H9 (cell line): ENCODE results near the gene TYRP1. TPM values are rescaled to one million over a fixed set of nuclear protein-coding genes. Genes with fewer than 3 reads are reported as not detected.

Experiments
- DNase-seq: peaks from one replicate; pipeline ENCODE4 v3.0.0-alpha.2; 2017
- H2AFZ ChIP-seq: one replicate; pipeline ENCODE4 v1.6.1; 2013; ENCODE audit warnings: mild to moderate bottlenecking, low read length, control low read depth, moderate library complexity
- H2AK5ac ChIP-seq: 2 replicates; pipeline ENCODE4 v1.6.1; 2013; ENCODE audit warnings: low read length, control low read depth, mixed read lengths; ENCODE audit not compliant: insufficient read length
- H2BK120ac ChIP-seq: one replicate; pipeline ENCODE4 v1.6.1; 2013; ENCODE audit warnings: low read depth, mild to moderate bottlenecking, low read length, control low read depth, inconsistent platforms; ENCODE audit not compliant: poor library complexity, severe bottlenecking
- H2BK12ac ChIP-seq: 2 replicates; pipeline ENCODE4 v1.6.1; 2013; ENCODE audit warnings: low read length, control low read depth, mixed read lengths, low read depth; ENCODE audit not compliant: insufficient read length
- H2BK15ac ChIP-seq: 2 replicates; pipeline ENCODE4 v1.6.1; 2013; ENCODE audit warnings: low read depth, low read length, control low read depth
- H2BK20ac ChIP-seq: one replicate; pipeline ENCODE4 v1.6.1; 2013; ENCODE audit warnings: low read depth, mild to moderate bottlenecking, low read length, control low read depth, inconsistent platforms; ENCODE audit not compliant: poor library complexity, severe bottlenecking
- H2BK5ac ChIP-seq: 2 replicates; pipeline ENCODE4 v1.6.1; 2013; ENCODE audit warnings: low read length, control low read depth, mixed read lengths; ENCODE audit not compliant: insufficient read length
- H3K14ac ChIP-seq: 2 replicates; pipeline ENCODE4 v1.6.1; 2013; ENCODE audit warnings: low read length, control low read depth; ENCODE audit not compliant: insufficient read depth
- H3K18ac ChIP-seq: 2 replicates; pipeline ENCODE4 v1.6.1; 2013; ENCODE audit warnings: low read depth, mild to moderate bottlenecking, mixed read lengths, low read length, control low read depth; ENCODE audit not compliant: insufficient read length
- H3K23ac ChIP-seq: 2 replicates; pipeline ENCODE4 v1.6.1; 2013; ENCODE audit warnings: low read length, control low read depth, mixed read lengths, low read depth; ENCODE audit not compliant: insufficient read length
- H3K23me2 ChIP-seq: 2 replicates; pipeline ENCODE4 v1.6.1; 2013; ENCODE audit warnings: low read depth, mild to moderate bottlenecking, mixed read lengths, low read length, control low read depth; ENCODE audit not compliant: insufficient read length, poor library complexity, severe bottlenecking
- H3K27ac ChIP-seq: 2 replicates; pipeline ENCODE4 v1.5.1; 2013; ENCODE audit warnings: low read length, control low read depth, mixed read lengths, low read depth; ENCODE audit not compliant: insufficient read length
- H3K27me3 ChIP-seq: 2 replicates; pipeline ENCODE4 v1.6.1; 2013; ENCODE audit warnings: low read length, control low read depth, inconsistent platforms; ENCODE audit not compliant: insufficient read depth
- H3K4ac ChIP-seq: 2 replicates; pipeline ENCODE4 v1.6.1; 2013; ENCODE audit warnings: low read depth, mild to moderate bottlenecking, control low read depth, inconsistent platforms, low read length, moderate library complexity
- H3K4me1 ChIP-seq: 2 replicates; pipeline ENCODE4 v1.6.1; 2013; ENCODE audit warnings: low read length, control low read depth, inconsistent platforms; ENCODE audit not compliant: insufficient read depth
- H3K4me2 ChIP-seq: 2 replicates; pipeline ENCODE4 v1.6.1; 2013; ENCODE audit warnings: low read length, control low read depth, mixed read lengths; ENCODE audit not compliant: insufficient read length, insufficient read depth
- H3K56ac ChIP-seq: 2 replicates; pipeline ENCODE4 v1.6.1; 2013; ENCODE audit warnings: low read depth, mild to moderate bottlenecking, mixed read lengths, low read length, control low read depth; ENCODE audit not compliant: insufficient read length
- H3K79me1 ChIP-seq: 2 replicates; pipeline ENCODE4 v1.6.1; 2013; ENCODE audit warnings: low read depth, mild to moderate bottlenecking, moderate library complexity, low read length, control low read depth, inconsistent platforms; ENCODE audit not compliant: insufficient read depth, poor library complexity, severe bottlenecking
- H3K79me2 ChIP-seq: 2 replicates; pipeline ENCODE4 v1.6.1; 2013; ENCODE audit warnings: low read length, control low read depth, inconsistent platforms; ENCODE audit not compliant: insufficient read depth
- H3K9ac ChIP-seq: 2 replicates; pipeline ENCODE4 v1.6.1; 2013; ENCODE audit warnings: low read length, control low read depth, mixed read lengths; ENCODE audit not compliant: insufficient read length; ENCODE audit errors: extremely low read depth
- H3K9me3 ChIP-seq: one replicate; pipeline ENCODE4 v1.6.1; 2013; ENCODE audit warnings: low read depth, low read length, inconsistent platforms; ENCODE audit not compliant: control insufficient read depth
- H3T11ph ChIP-seq: one replicate; pipeline ENCODE4 v1.6.1; 2013; ENCODE audit warnings: mild to moderate bottlenecking, low read length, control low read depth, inconsistent platforms
- H4K20me1 ChIP-seq: one replicate; pipeline ENCODE4 v1.6.1; 2013; ENCODE audit not compliant: control insufficient read depth, insufficient read length, insufficient read depth
- H4K5ac ChIP-seq: 2 replicates; pipeline ENCODE4 v1.6.1; 2013; ENCODE audit warnings: low read depth, mild to moderate bottlenecking, mixed read lengths, low read length, control low read depth; ENCODE audit not compliant: insufficient read length
- H4K8ac ChIP-seq: replicated peaks from 2 replicates; pipeline ENCODE4 v1.6.1; 2013; ENCODE audit warnings: low read length, control low read depth, mixed read lengths, low read depth; ENCODE audit not compliant: insufficient read length
- H4K91ac ChIP-seq: 2 replicates; pipeline ENCODE4 v1.6.1; 2013; ENCODE audit warnings: low read depth, mild to moderate bottlenecking, moderate library complexity, mixed read lengths, low read length, control low read depth; ENCODE audit not compliant: insufficient read length
- H3K27ac Mint-ChIP-seq, 3 experiments: 2 replicates in 2 of 3; 3 replicates in 1 of 3; pipeline ENCODE4 v1.8.0; 2020 to 2021; ENCODE audit warnings: mixed read lengths in 3 of 3, mild to moderate bottlenecking in 1 of 3, moderate library complexity in 1 of 3
- H3K27me3 Mint-ChIP-seq: 2 replicates; pipeline ENCODE4 v1.8.0; 2021; ENCODE audit warnings: low read depth, mild to moderate bottlenecking, moderate library complexity, mixed read lengths
- H3K36me3 Mint-ChIP-seq, 3 experiments: 2 replicates in 2 of 3; 3 replicates in 1 of 3; pipeline ENCODE4 v1.8.0; 2020 to 2021; ENCODE audit warnings: low read depth in 3 of 3, mixed read lengths in 3 of 3; ENCODE audit not compliant: insufficient read depth in 1 of 3
- H3K4me1 Mint-ChIP-seq, 2 experiments: 2 replicates each; pipeline ENCODE4 v1.8.0; 2020; ENCODE audit warnings: mixed read lengths in 2 of 2
- H3K4me3 Mint-ChIP-seq, 2 experiments: 2 replicates in 1 of 2; 3 replicates in 1 of 2; pipeline ENCODE4 v1.8.0; 2020 to 2021; ENCODE audit warnings: mild to moderate bottlenecking in 2 of 2, mixed read lengths in 2 of 2, moderate library complexity in 1 of 2
- H3K9me3 Mint-ChIP-seq, 2 experiments: 2 replicates in 1 of 2; 3 replicates in 1 of 2; pipeline ENCODE4 v1.8.0; 2020; ENCODE audit warnings: mild to moderate bottlenecking in 2 of 2, mixed read lengths in 2 of 2, moderate library complexity in 1 of 2
- WGBS: extraction: QIAGEN DNeasy Blood & Tissue Kit; methylation state at CpG from one replicate; pipeline ENCODE4 v1.1.7; 2013; ENCODE audit warnings: missing lambda C conversion rate, low lambda C conversion rate, mixed read lengths; ENCODE audit not compliant: insufficient read length; ENCODE audit errors: extremely low coverage; 5-methylcytosine and 5-hydroxymethylcytosine counted together
- total RNA-seq: library from RNA; stranded (reverse); gene quantifications from 2 replicates; pipeline ENCODE4 v1.2.1, GENCODE V29; 2021
- TF ChIP-seq, protein P1 (sequence below): fragments of 200-600 bp; sonication (generic); conservative IDR thresholded peaks from 3 replicates; pipeline ENCODE4 v1.8.0; 2021; ENCODE audit warnings: antibody characterized with exemption, mild to moderate bottlenecking

The TYRP1 gene
- total RNA-seq, 1 experiment from 2014 or later = not detected

DNA sequence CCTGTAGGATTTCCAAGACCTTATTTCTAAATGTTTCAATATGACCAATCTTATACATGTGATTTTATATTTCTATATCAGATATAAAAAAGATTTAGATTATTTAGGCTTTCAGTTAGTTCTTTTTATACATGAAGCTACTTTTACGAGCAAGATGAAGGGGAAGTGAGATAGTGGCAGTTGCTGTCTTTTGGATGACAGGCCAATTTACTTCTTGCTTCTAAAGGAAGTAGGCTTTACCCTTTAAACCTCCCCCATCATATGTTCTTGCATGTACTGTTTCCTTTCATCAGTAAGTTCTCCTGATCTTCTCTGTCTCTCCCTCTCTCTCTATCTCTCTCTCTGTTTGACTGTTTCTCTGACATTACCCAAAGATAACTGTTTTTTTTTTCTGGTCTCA, 4.0 kb upstream of the TYRP1 start:
- Histone ChIP-seq H2AFZ (no peak overlapping the region), H3K79me2 (no peaks in the 10 kb centered on the region), H3T11ph (no peak overlapping the region), H2BK5ac (no peak overlapping the region), H3K56ac (no peak overlapping the region), H2BK120ac (no peak overlapping the region), H3K9me3 (no peaks in the 10 kb centered on the region), H3K14ac (no peak overlapping the region), H3K4me2 (no peak overlapping the region), H4K20me1 (no peaks in the 10 kb centered on the region), H4K8ac (no peak overlapping the region), H3K79me1 (no peaks in the 10 kb centered on the region), H3K18ac (no peak overlapping the region), H2BK20ac (no peak overlapping the region), H3K23me2 (no peaks in the 10 kb centered on the region), H2BK12ac (no peak overlapping the region), H3K9ac (no peak overlapping the region), H3K23ac (no peak overlapping the region), H3K4me1 (no peaks in the 10 kb centered on the region), H4K5ac (no peak overlapping the region), H4K91ac (no peak overlapping the region), H2AK5ac (no peak overlapping the region), H3K27me3 (no peaks in the 10 kb centered on the region), H2BK15ac (no peak overlapping the region), H3K4ac (no peak overlapping the region), H3K27ac (no peak overlapping the region)
- TF ChIP-seq, protein P1, sequence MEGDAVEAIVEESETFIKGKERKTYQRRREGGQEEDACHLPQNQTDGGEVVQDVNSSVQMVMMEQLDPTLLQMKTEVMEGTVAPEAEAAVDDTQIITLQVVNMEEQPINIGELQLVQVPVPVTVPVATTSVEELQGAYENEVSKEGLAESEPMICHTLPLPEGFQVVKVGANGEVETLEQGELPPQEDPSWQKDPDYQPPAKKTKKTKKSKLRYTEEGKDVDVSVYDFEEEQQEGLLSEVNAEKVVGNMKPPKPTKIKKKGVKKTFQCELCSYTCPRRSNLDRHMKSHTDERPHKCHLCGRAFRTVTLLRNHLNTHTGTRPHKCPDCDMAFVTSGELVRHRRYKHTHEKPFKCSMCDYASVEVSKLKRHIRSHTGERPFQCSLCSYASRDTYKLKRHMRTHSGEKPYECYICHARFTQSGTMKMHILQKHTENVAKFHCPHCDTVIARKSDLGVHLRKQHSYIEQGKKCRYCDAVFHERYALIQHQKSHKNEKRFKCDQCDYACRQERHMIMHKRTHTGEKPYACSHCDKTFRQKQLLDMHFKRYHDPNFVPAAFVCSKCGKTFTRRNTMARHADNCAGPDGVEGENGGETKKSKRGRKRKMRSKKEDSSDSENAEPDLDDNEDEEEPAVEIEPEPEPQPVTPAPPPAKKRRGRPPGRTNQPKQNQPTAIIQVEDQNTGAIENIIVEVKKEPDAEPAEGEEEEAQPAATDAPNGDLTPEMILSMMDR = no peak
- Mint-ChIP-seq H3K27me3 (no peaks in the 10 kb centered on the region), H3K4me3 (no peak overlapping the region), H3K36me3 (no peaks in the 10 kb centered on the region), H3K4me1 (no peaks in the 10 kb centered on the region), H3K9me3 (no peaks in the 10 kb centered on the region), H3K27ac (no peak overlapping the region)
- DNase-seq = no peak
- WGBS = no CpG with 5 or more reads among the region's 1 CpG
